TTC549 (cell line): ENCODE data around the gene C10orf95.

ENCODE experiments used
- FAIRE-seq: peaks from 2 replicates; lab custom pipeline; 2012; peaks lifted over from hg19 to GRCh38; lab: Jason Lieb, UNC

Gene C10orf95

GRCh38 chr10:102400598-102401341 is 50.6 kb downstream of the C10orf95 start:
- no peak for FAIRE-seq

GRCh38 chr10:102400076-102400475 is 51.3 kb downstream of the C10orf95 start:
- no peak for FAIRE-seq
